A549 (cell line): ENCODE measurements around the gene PTPRN2. TPM values are rescaled to one million over a fixed set of nuclear protein-coding genes. Genes with fewer than 3 reads are reported as not detected.

Experiments
- ATAC-seq, 2 experiments: fragments of 200-7000 bp in 1 of 2; fragments of >200 bp in 1 of 2; cut with Nextera tagmentation in 1 of 2; cut with Tn5 transposase in 1 of 2; 3 replicates each; pipeline versions ENCODE4 v1.8.0 to v1.9.1; 2018 to 2020; ENCODE audit warnings: mild to moderate bottlenecking in 1 of 2, moderate library complexity in 1 of 2
- CTCF ChIA-PET: fragments of 300-600 bp; sonication (Branson Sonifier 250); formaldehyde crosslinking; extraction: SDS; loops from one replicate; lab custom pipeline; 2021; ENCODE audit warnings: antibody characterized with exemption, inconsistent platforms; lab: Yijun Ruan, JAX
- POLR2A ChIA-PET: fragments of 350-600 bp; formaldehyde crosslinking; extraction: SDS; loops from one replicate; lab custom pipeline; 2021; ENCODE audit warnings: antibody characterized with exemption, inconsistent platforms; lab: Yijun Ruan, JAX
- DNase-seq, 2 experiments: peaks; one replicate each; pipeline versions ENCODE4 v3.0.0 to v3.0.0-alpha.2; 2011 to 2016; ENCODE audit warnings: low read depth in 1 of 2, low spot score in 1 of 2
- FAIRE-seq: peaks from 2 replicates; lab custom pipeline; 2011; peaks lifted over from hg19 to GRCh38; lab: Jason Lieb, UNC
- H3K27ac ChIP-seq, 2 experiments: fragments of >200 bp; sonication (Bioruptor Twin); formaldehyde crosslinking; 3 replicates each; pipeline ENCODE4 v1.5.1; 2016 to 2017
- H3K4me1 ChIP-seq: fragments of >200 bp; sonication (Bioruptor Twin); formaldehyde crosslinking; 3 replicates; pipeline ENCODE4 v1.6.1; 2016
- H3K4me2 ChIP-seq: fragments of >200 bp; sonication (Bioruptor Twin); formaldehyde crosslinking; 3 replicates; pipeline ENCODE4 v1.6.1; 2016
- H3K4me3 ChIP-seq: fragments of >200 bp; sonication (Bioruptor Twin); formaldehyde crosslinking; 3 replicates; pipeline ENCODE4 v1.5.1; 2016
- H3K9me3 ChIP-seq: fragments of >200 bp; sonication (Bioruptor Twin); formaldehyde crosslinking; 3 replicates; pipeline ENCODE4 v1.6.1; 2016
- ATOH8 ChIP-seq: fragments of 250-450 bp; sonication (Bioruptor Pico); IDR thresholded peaks from 2 replicates; pipeline ENCODE4 v1.5.0; 2020; ENCODE audit warnings: low read depth, mild to moderate bottlenecking, moderate library complexity
- BCL3 ChIP-seq: fragments of >200 bp; sonication (Bioruptor Twin); formaldehyde crosslinking; IDR thresholded peaks from 3 replicates; pipeline ENCODE4 v1.6.1; 2016
- CBX2 ChIP-seq: fragments of 200-600 bp; sonication (generic); IDR thresholded peaks from 2 replicates; pipeline ENCODE4 v1.6.1; 2016; ENCODE audit warnings: low read depth, mild to moderate bottlenecking, borderline replicate concordance
- CHD2 ChIP-seq: fragments of 150-350 bp; IDR thresholded peaks from 2 replicates; pipeline ENCODE4 v1.6.1; 2014; ENCODE audit warnings: low read length; ENCODE audit not compliant: partially characterized antibody
- CHD4 ChIP-seq: fragments of 200-600 bp; sonication (generic); IDR thresholded peaks from 2 replicates; pipeline ENCODE4 v1.6.1; 2016; ENCODE audit warnings: antibody characterized with exemption, mild to moderate bottlenecking, borderline replicate concordance
- EHF ChIP-seq: fragments of 250-450 bp; sonication (Bioruptor Pico); IDR thresholded peaks from 2 replicates; pipeline ENCODE4 v1.5.0; 2020; ENCODE audit warnings: mild to moderate bottlenecking
- ESRRA ChIP-seq: fragments of 150-350 bp; IDR thresholded peaks from 2 replicates; pipeline ENCODE4 v1.6.1; 2014; ENCODE audit warnings: mild to moderate bottlenecking, low read length, borderline replicate concordance
- FOSL2 ChIP-seq, 2 experiments: fragments of 450-650 bp in 1 of 2; fragments of >200 bp in 1 of 2; sonication (Bioruptor Twin) in 1 of 2; formaldehyde crosslinking; IDR thresholded peaks; 2 replicates each; pipeline versions ENCODE4 v1.5.0 to v1.6.1; 2016 to 2020; ENCODE audit warnings: mild to moderate bottlenecking in 1 of 2, moderate library complexity in 1 of 2
- HOXB13 ChIP-seq: fragments of 250-450 bp; sonication (Bioruptor Pico); IDR thresholded peaks from 2 replicates; pipeline ENCODE4 v1.5.0; 2020; ENCODE audit warnings: low read depth, mild to moderate bottlenecking, moderate library complexity
- HOXB5 ChIP-seq: fragments of 250-450 bp; sonication (Bioruptor Pico); IDR thresholded peaks from 2 replicates; pipeline ENCODE4 v1.5.0; 2020; ENCODE audit warnings: mild to moderate bottlenecking, moderate library complexity
- KDM5A ChIP-seq: fragments of 200-600 bp; sonication (generic); IDR thresholded peaks from 2 replicates; pipeline ENCODE4 v1.6.1; 2016; ENCODE audit warnings: antibody characterized with exemption, mild to moderate bottlenecking
- MAZ ChIP-seq: fragments of 150-350 bp; IDR thresholded peaks from 2 replicates; pipeline ENCODE4 v1.6.1; 2014; ENCODE audit warnings: antibody characterized with exemption, low read depth, low read length, borderline replicate concordance
- MYC ChIP-seq: IDR thresholded peaks from 2 replicates; pipeline ENCODE4 v1.6.1; 2012; ENCODE audit warnings: mild to moderate bottlenecking, inconsistent platforms, low read length, improper control_type of control experiment, borderline replicate concordance
- NFE2L2 ChIP-seq: fragments of 150-350 bp; conservative IDR thresholded peaks from 2 replicates; pipeline ENCODE4 v1.6.1; 2014; ENCODE audit warnings: low read length
- SMC3 ChIP-seq: fragments of >200 bp; sonication (Bioruptor Twin); formaldehyde crosslinking; IDR thresholded peaks from 3 replicates; pipeline ENCODE4 v1.6.1; 2018; ENCODE audit warnings: inconsistent platforms
- ZC3H11A ChIP-seq: fragments of 450-650 bp; IDR thresholded peaks from 2 replicates; pipeline ENCODE4 v1.6.1; 2014; ENCODE audit warnings: antibody characterized with exemption, mild to moderate bottlenecking
- ZSCAN20 ChIP-seq: fragments of 250-450 bp; sonication (Bioruptor Pico); IDR thresholded peaks from 2 replicates; pipeline ENCODE4 v1.8.0; 2022; ENCODE audit warnings: mild to moderate bottlenecking, moderate library complexity
- WGBS: methylation state at CpG from one replicate; pipeline ENCODE4 v1.1.6; 2017; ENCODE audit errors: missing lambda C conversion rate; 5-methylcytosine and 5-hydroxymethylcytosine counted together
- polyA plus RNA-seq, 4 experiments: library from polyadenylated mRNA; depleted of rRNA in 3 of 4; stranded (reverse); fragments of >200 nt; fragmentation: RNase III in 1 of 4; extraction: RNeasy Plus Mini Kit Qiagen cat#74134 plus additional on column Dnase treatment in 1 of 4; gene quantifications; 2 replicates in 3 of 4; 3 replicates in 1 of 4; pipeline ENCODE4 v1.2.3, GENCODE V29; 2011 to 2017
- TF ChIP-seq, protein P1 (sequence below): IDR thresholded peaks from 2 replicates; pipeline ENCODE4 v1.6.1; 2012; ENCODE audit warnings: low read depth, borderline replicate concordance
- TF ChIP-seq, protein P2 (sequence below): fragments of 250-450 bp; sonication (Bioruptor Pico); IDR thresholded peaks from 2 replicates; pipeline ENCODE4 v1.5.0; 2021; ENCODE audit warnings: mild to moderate bottlenecking, moderate library complexity, borderline replicate concordance
- TF ChIP-seq, protein P3 (sequence below): fragments of >200 bp; sonication (Bioruptor Twin); formaldehyde crosslinking; IDR thresholded peaks from 3 replicates; pipeline ENCODE4 v1.5.1; 2016
- TF ChIP-seq, protein P4 (sequence below): fragments of 450-650 bp; IDR thresholded peaks from 2 replicates; pipeline ENCODE4 v1.6.1; 2014; ENCODE audit warnings: antibody characterized with exemption

Gene PTPRN2
- polyA plus RNA-seq, 2 of the 4 experiments (the other 2 are of a cell fraction): 0.41 to 1.2 TPM

DNA sequence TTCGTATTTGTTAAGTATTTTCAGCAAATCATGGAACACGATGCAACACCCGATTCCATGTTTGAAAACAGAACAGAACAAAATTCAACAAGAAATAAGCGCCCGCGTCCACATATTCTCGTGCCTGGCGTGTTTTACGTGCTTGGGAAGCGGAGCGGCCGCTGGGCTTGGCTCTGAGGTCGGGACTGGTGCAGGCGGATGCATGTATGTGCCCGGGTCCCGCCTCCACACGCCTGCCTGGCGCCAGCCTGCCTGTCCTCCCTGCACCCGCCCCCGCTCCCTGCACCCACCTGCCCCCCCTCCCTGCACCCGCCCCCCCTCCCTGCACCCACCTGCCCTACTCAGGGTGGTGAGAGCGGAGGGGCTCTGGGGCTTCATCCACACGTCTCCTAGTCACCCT, 796.4 kb downstream of the PTPRN2 start:
- Histone ChIP-seq H3K27ac (no peak overlapping the region), H3K4me3 (no peak overlapping the region), H3K9me3 (no peaks in the 10 kb centered on the region), H3K4me2 (no peak overlapping the region), H3K4me1 (no peaks in the 10 kb centered on the region)
- WGBS: 69% methylated on average over 16 of the region's 23 CpGs
- DNase-seq (no peak), FAIRE-seq (no peak), ATAC-seq (no peak)
- ChIA-PET CTCF (no interaction called here), POLR2A (no interaction called here)
- no peak for TF ChIP-seq CBX2
- TF ChIP-seq ZSCAN20 (CRISPR knock-in tag): no peak
- TF ChIP-seq, protein P1, sequence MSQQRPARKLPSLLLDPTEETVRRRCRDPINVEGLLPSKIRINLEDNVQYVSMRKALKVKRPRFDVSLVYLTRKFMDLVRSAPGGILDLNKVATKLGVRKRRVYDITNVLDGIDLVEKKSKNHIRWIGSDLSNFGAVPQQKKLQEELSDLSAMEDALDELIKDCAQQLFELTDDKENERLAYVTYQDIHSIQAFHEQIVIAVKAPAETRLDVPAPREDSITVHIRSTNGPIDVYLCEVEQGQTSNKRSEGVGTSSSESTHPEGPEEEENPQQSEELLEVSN: no peak
- TF ChIP-seq KDM5A: no peak
- TF ChIP-seq MAZ: no peak
- TF ChIP-seq, protein P2, sequence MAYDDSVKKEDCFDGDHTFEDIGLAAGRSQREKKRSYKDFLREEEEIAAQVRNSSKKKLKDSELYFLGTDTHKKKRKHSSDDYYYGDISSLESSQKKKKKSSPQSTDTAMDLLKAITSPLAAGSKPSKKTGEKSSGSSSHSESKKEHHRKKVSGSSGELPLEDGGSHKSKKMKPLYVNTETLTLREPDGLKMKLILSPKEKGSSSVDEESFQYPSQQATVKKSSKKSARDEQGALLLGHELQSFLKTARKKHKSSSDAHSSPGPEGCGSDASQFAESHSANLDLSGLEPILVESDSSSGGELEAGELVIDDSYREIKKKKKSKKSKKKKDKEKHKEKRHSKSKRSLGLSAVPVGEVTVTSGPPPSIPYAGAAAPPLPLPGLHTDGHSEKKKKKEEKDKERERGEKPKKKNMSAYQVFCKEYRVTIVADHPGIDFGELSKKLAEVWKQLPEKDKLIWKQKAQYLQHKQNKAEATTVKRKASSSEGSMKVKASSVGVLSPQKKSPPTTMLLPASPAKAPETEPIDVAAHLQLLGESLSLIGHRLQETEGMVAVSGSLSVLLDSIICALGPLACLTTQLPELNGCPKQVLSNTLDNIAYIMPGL (CRISPR knock-in tag): no peak
- TF ChIP-seq SMC3: no peak
- no peak for TF ChIP-seq CHD4
- TF ChIP-seq ATOH8 (CRISPR knock-in tag): no peak
- TF ChIP-seq ESRRA: no peak
- TF ChIP-seq, protein P3, sequence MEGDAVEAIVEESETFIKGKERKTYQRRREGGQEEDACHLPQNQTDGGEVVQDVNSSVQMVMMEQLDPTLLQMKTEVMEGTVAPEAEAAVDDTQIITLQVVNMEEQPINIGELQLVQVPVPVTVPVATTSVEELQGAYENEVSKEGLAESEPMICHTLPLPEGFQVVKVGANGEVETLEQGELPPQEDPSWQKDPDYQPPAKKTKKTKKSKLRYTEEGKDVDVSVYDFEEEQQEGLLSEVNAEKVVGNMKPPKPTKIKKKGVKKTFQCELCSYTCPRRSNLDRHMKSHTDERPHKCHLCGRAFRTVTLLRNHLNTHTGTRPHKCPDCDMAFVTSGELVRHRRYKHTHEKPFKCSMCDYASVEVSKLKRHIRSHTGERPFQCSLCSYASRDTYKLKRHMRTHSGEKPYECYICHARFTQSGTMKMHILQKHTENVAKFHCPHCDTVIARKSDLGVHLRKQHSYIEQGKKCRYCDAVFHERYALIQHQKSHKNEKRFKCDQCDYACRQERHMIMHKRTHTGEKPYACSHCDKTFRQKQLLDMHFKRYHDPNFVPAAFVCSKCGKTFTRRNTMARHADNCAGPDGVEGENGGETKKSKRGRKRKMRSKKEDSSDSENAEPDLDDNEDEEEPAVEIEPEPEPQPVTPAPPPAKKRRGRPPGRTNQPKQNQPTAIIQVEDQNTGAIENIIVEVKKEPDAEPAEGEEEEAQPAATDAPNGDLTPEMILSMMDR: no peak
- no peak for TF ChIP-seq EHF (CRISPR knock-in tag)

DNA sequence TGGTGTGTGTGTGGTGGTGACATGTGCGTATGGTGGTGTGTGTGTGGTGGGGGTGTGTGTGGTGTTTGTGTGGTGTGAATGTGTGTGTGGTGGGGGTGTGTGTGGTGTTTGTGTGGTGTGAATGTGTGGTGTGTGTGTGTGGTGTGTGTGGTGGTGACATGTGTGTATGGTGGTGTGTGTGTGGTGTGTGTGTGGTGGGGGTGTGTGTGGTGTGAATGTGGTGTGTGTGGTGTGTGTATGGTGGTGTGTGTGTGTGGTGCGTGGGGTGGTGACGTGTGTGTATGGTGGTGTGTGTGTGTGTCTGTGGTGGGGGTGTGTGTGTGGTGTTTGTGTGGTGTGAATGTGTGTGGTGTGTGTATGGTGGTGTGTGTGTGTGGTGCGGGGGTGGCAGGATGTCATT, 797.7 kb downstream of the PTPRN2 start:
- TF ChIP-seq ZC3H11A (no peak), MYC (no peak), ZSCAN20 (CRISPR knock-in tag) (no peak), HOXB5 (CRISPR knock-in tag) (no peak), HOXB13 (CRISPR knock-in tag) (no peak), FOSL2 (IDR thresholded peaks at IDR 0.05) (no peak), FOSL2 (CRISPR knock-in tag; IDR thresholded peaks at IDR 0.05) (no peak), BCL3 (no peak), NFE2L2 (no peak), CHD2 (no peak)
- TF ChIP-seq, protein P2 (CRISPR knock-in tag): no peak
- TF ChIP-seq, protein P4, sequence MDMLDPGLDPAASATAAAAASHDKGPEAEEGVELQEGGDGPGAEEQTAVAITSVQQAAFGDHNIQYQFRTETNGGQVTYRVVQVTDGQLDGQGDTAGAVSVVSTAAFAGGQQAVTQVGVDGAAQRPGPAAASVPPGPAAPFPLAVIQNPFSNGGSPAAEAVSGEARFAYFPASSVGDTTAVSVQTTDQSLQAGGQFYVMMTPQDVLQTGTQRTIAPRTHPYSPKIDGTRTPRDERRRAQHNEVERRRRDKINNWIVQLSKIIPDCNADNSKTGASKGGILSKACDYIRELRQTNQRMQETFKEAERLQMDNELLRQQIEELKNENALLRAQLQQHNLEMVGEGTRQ: no peak
- no peak overlapping the region for H3K4me3 ChIP-seq
- ATAC-seq (no peak), DNase-seq (no peak), FAIRE-seq (no peak)
- ChIA-PET POLR2A (no interaction called here), CTCF (no interaction called here)
- H3K9me3 ChIP-seq: no peaks in the 10 kb centered on the region
- H3K27ac ChIP-seq: no peak overlapping the region
- H3K4me2 ChIP-seq: no peak overlapping the region
- H3K4me1 ChIP-seq: no peaks in the 10 kb centered on the region
- WGBS: 67% methylated on average over 4 of the region's 4 CpGs
